DND-41 (cell line): ENCODE data around the gene EPB41L4A.

Experiments used
- EZH2 ChIP-seq: IDR thresholded peaks from 3 replicates; pipeline ENCODE4 v1.6.1; 2012; ENCODE audit warnings: borderline replicate concordance, low read depth, mild to moderate bottlenecking, moderate library complexity, low read length, inconsistent platforms; ENCODE audit not compliant: severe bottlenecking
- TF ChIP-seq, protein P1 (sequence below): IDR thresholded peaks from 2 replicates; pipeline ENCODE4 v1.5.1; 2012; ENCODE audit warnings: borderline replicate concordance, low read length, moderate library complexity, mild to moderate bottlenecking; ENCODE audit not compliant: poor library complexity, severe bottlenecking; ENCODE audit errors: extremely low read depth

DNA sequence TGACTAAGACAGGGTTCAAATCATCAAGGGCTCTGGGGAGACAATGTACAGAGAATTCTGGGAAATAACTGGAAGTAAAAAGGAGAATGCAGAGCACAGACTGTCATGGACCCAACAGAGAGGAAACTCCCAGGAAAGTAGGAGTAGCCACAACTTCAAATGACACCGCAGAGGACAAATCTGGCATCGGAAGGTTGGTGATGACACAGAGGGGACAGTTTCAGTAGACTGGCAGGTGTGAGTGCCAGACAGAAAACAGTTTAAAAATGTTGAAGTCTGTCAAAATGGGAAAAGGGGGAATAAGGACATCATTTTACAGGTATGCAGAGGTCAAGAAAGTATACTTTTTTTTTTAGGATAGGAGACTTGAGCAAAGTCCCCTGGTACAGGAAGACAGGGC lies 70.2 kb downstream of the EPB41L4A start:
- TF ChIP-seq, protein P1, sequence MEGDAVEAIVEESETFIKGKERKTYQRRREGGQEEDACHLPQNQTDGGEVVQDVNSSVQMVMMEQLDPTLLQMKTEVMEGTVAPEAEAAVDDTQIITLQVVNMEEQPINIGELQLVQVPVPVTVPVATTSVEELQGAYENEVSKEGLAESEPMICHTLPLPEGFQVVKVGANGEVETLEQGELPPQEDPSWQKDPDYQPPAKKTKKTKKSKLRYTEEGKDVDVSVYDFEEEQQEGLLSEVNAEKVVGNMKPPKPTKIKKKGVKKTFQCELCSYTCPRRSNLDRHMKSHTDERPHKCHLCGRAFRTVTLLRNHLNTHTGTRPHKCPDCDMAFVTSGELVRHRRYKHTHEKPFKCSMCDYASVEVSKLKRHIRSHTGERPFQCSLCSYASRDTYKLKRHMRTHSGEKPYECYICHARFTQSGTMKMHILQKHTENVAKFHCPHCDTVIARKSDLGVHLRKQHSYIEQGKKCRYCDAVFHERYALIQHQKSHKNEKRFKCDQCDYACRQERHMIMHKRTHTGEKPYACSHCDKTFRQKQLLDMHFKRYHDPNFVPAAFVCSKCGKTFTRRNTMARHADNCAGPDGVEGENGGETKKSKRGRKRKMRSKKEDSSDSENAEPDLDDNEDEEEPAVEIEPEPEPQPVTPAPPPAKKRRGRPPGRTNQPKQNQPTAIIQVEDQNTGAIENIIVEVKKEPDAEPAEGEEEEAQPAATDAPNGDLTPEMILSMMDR: no peak
- no peak for TF ChIP-seq EZH2
